GM12878 (cell line): ENCODE results near the gene ZNF804B. TPM values are rescaled to one million over a fixed set of nuclear protein-coding genes. Genes with fewer than 3 reads are reported as not detected.

ENCODE experiments used
- ATAC-seq: fragments of 200-7000 bp; cut with Tn5 transposase; 3 replicates; pipeline ENCODE4 v1.9.1; 2020; ENCODE audit warnings: mild to moderate bottlenecking, moderate library complexity
- BruUV-seq: library from RNA; stranded (reverse); fragments of 400-500 nt; replicated peaks from 2 replicates; lab custom pipeline; 2021; lab: Mats Ljungman, UMichigan
- CTCF ChIA-PET: fragments of 300-600 bp; sonication (Branson Sonifier 250); formaldehyde crosslinking; extraction: SDS; loops from one replicate; lab custom pipeline; 2021; ENCODE audit warnings: inconsistent platforms; lab: Yijun Ruan, JAX
- POLR2A ChIA-PET: fragments of 350-600 bp; formaldehyde crosslinking; extraction: SDS; loops from one replicate; lab custom pipeline; 2021; ENCODE audit warnings: inconsistent platforms; lab: Charles Lee
- RAD21 ChIA-PET: fragments of 300-600 bp; sonication (Branson Sonifier 250); formaldehyde crosslinking; loops from one replicate; lab custom pipeline; 2023; ENCODE audit warnings: antibody characterized with exemption; ENCODE audit not compliant: unreplicated experiment; lab: Charles Lee
- SMC1A ChIA-PET: fragments of 300-600 bp; sonication (Branson Sonifier 250); formaldehyde crosslinking; loops from one replicate; lab custom pipeline; 2023; ENCODE audit not compliant: unreplicated experiment, uncharacterized antibody; lab: Charles Lee
- DNase-seq: peaks from one replicate; pipeline ENCODE4 v3.0.0-alpha.2; 2011; ENCODE audit warnings: low read depth, low spot score
- FAIRE-seq: peaks from 3 replicates; lab custom pipeline; 2011; peaks lifted over from hg19 to GRCh38; lab: Jason Lieb, UNC
- H2AFZ ChIP-seq: 2 replicates; pipeline ENCODE4 v1.6.0; 2011; ENCODE audit warnings: low read depth, low read length, control low read depth; ENCODE audit not compliant: control insufficient read depth
- H3K27ac ChIP-seq: 2 replicates; pipeline ENCODE4 v1.5.1; 2011; ENCODE audit warnings: control low read depth; ENCODE audit not compliant: control insufficient read depth, insufficient read depth
- H3K27me3 ChIP-seq, 2 experiments: replicated peaks in 1 of 2; 2 replicates each; pipeline versions ENCODE4 v1.6.0 to v1.6.1; 2011; ENCODE audit warnings: low read length in 1 of 2; ENCODE audit not compliant: control insufficient read depth in 2 of 2, insufficient read depth in 2 of 2
- H3K36me3 ChIP-seq, 2 experiments: 2 replicates each; pipeline ENCODE4 v1.5.1; 2011; ENCODE audit warnings: low read length in 1 of 2; ENCODE audit not compliant: control insufficient read depth in 2 of 2, insufficient read depth in 2 of 2
- H3K4me1 ChIP-seq: 2 replicates; pipeline ENCODE4 v1.6.1; 2011; ENCODE audit warnings: mild to moderate bottlenecking, low read length, moderate library complexity, mixed read lengths; ENCODE audit not compliant: control insufficient read depth, insufficient read depth
- H3K4me2 ChIP-seq: 2 replicates; pipeline ENCODE4 v1.6.0; 2011; ENCODE audit warnings: control low read depth; ENCODE audit not compliant: control insufficient read depth, insufficient read depth
- H3K4me3 ChIP-seq: fragments of 200-600 bp; sonication (generic); 2 replicates; pipeline ENCODE4 v1.5.1; 2016
- H3K79me2 ChIP-seq: 2 replicates; pipeline ENCODE4 v1.6.0; 2011; ENCODE audit warnings: low read length; ENCODE audit not compliant: control insufficient read depth, insufficient read depth
- H3K9ac ChIP-seq: 2 replicates; pipeline ENCODE4 v1.8.0; 2011; ENCODE audit warnings: low read length, control low read depth, mixed read lengths; ENCODE audit not compliant: control insufficient read depth, insufficient read depth
- H3K9me3 ChIP-seq: replicated peaks from 3 replicates; pipeline ENCODE4 v1.5.1; 2011; ENCODE audit warnings: mild to moderate bottlenecking, low read length; ENCODE audit not compliant: control insufficient read depth, insufficient read depth
- H4K20me1 ChIP-seq: 2 replicates; pipeline ENCODE4 v1.6.0; 2011; ENCODE audit not compliant: control insufficient read depth, insufficient read depth
- FOXM1 ChIP-seq: IDR thresholded peaks from 2 replicates; pipeline ENCODE4 v1.6.1; 2012; ENCODE audit warnings: low read depth, mild to moderate bottlenecking, inconsistent platforms, low read length, moderate library complexity
- IKZF1 ChIP-seq: fragments of 450-650 bp; conservative IDR thresholded peaks from 2 replicates; pipeline ENCODE4 v1.6.1; 2017; ENCODE audit warnings: antibody characterized with exemption, mild to moderate bottlenecking
- SUPT20H ChIP-seq: IDR thresholded peaks from 2 replicates; pipeline ENCODE4 v1.6.1; 2011; ENCODE audit warnings: low read depth, mild to moderate bottlenecking, low read length, moderate library complexity, borderline replicate concordance; ENCODE audit not compliant: control insufficient read depth
- WGBS: methylation state at CpG from one replicate; pipeline ENCODE4 v1.1.6; 2016; ENCODE audit warnings: low lambda C conversion rate; ENCODE audit not compliant: insufficient replicate concordance, insufficient coverage; ENCODE audit errors: missing lambda C conversion rate; 5-methylcytosine and 5-hydroxymethylcytosine counted together
- in situ Hi-C: fragments of 300-500 bp; cut with MboI; formaldehyde crosslinking; loops from 9 replicates; pipeline ENCODE4 v1.14.3; 2018; ENCODE audit warnings: mixed read lengths
- intact Hi-C: fragments of 100-400 bp; cut with micrococcal nuclease; formaldehyde crosslinking; loops from one replicate; pipeline ENCODE4 v1.14.2; 2022; ENCODE audit not compliant: unreplicated experiment
- polyA plus RNA-seq, 11 experiments: library from polyadenylated mRNA; depleted of rRNA in 4 of 11; unstranded in 6 of 11; stranded (reverse) in 5 of 11; fragments of >200 nt; fragmentation: Nextera tagmentation in 4 of 11; fragmentation: Illumina TruSeq in 1 of 11; extraction: Ambion mirVana in 4 of 11; extraction: Trizol in 1 of 11; gene quantifications; 1 replicate in 1 of 11; 2 replicates in 10 of 11; pipeline versions ENCODE4 v1.2.1 to v1.2.3, GENCODE V29; 2011 to 2016; ENCODE audit warnings: inconsistent platforms in 2 of 11, missing spikeins in 2 of 11, low read depth in 1 of 11
- total RNA-seq, 4 experiments: library from RNA; depleted of rRNA in 3 of 4; stranded (reverse); fragments of >200 nt in 3 of 4; fragmentation: Illumina TruSeq in 1 of 4; extraction: Trizol in 1 of 4; gene quantifications; 2 replicates each; pipeline versions ENCODE4 v1.2.1 to v1.2.3, GENCODE V29; 2013 to 2021
- TF ChIP-seq, protein P1 (sequence below): fragments of 450-650 bp; IDR thresholded peaks from 2 replicates; pipeline ENCODE4 v1.6.1; 2018; ENCODE audit warnings: borderline replicate concordance, mild to moderate bottlenecking; ENCODE audit not compliant: partially characterized antibody
- TF ChIP-seq, protein P2 (sequence below): fragments of 450-650 bp; formaldehyde crosslinking; IDR thresholded peaks from 2 replicates; pipeline ENCODE4 v1.5.0; 2022; ENCODE audit warnings: mild to moderate bottlenecking, missing genetic modification characterization

Gene ZNF804B
- total and polyA plus RNA-seq, 10 of the 15 experiments (the other 5 are each of a cell fraction or from before 2014, with no cell fraction given): not detected

DNA sequence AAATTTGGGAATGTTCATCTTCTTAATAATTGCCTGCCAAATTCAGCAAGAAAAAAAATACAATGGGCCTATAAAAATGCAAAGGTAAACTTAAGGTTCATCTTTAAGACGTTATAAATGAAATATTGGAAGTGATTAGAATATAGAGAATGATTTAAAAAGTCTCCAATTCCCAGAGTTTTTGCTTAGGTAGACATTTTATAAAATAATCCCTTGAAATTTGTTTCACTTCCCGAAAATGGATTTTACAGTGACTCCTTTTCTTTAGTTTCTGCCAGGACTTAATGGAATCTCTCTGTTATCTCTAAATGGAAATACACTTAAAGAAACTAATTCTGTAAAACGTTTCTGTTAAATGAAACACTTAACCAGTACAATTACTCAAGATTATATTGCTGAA is 580.2 kb downstream of the ZNF804B start:
- SMC1A ChIA-PET: no interaction called here
- H4K20me1 ChIP-seq: no peaks in the 10 kb centered on the region
- no peak for FAIRE-seq
- no TSS peak for BruUV-seq
- RAD21 ChIA-PET: no interaction called here
- in situ Hi-C loops (no loop called here), intact Hi-C loops (no loop called here)
- no peak overlapping the region for H2AFZ ChIP-seq
- CTCF ChIA-PET: no interaction called here
- H3K27me3 ChIP-seq: no peaks in the 10 kb centered on the region
- TF ChIP-seq FOXM1 (no peak), SUPT20H (no peak), IKZF1 (no peak)
- TF ChIP-seq, protein P1, sequence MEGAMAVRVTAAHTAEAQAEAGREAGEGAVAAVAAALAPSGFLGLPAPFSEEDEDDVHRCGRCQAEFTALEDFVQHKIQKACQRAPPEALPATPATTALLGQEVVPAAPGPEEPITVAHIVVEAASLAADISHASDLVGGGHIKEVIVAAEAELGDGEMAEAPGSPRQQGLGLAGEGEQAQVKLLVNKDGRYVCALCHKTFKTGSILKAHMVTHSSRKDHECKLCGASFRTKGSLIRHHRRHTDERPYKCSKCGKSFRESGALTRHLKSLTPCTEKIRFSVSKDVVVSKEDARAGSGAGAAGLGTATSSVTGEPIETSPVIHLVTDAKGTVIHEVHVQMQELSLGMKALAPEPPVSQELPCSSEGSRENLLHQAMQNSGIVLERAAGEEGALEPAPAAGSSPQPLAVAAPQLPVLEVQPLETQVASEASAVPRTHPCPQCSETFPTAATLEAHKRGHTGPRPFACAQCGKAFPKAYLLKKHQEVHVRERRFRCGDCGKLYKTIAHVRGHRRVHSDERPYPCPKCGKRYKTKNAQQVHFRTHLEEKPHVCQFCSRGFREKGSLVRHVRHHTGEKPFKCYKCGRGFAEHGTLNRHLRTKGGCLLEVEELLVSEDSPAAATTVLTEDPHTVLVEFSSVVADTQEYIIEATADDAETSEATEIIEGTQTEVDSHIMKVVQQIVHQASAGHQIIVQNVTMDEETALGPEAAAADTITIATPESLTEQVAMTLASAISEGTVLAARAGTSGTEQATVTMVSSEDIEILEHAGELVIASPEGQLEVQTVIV: no peak
- TF ChIP-seq, protein P2, sequence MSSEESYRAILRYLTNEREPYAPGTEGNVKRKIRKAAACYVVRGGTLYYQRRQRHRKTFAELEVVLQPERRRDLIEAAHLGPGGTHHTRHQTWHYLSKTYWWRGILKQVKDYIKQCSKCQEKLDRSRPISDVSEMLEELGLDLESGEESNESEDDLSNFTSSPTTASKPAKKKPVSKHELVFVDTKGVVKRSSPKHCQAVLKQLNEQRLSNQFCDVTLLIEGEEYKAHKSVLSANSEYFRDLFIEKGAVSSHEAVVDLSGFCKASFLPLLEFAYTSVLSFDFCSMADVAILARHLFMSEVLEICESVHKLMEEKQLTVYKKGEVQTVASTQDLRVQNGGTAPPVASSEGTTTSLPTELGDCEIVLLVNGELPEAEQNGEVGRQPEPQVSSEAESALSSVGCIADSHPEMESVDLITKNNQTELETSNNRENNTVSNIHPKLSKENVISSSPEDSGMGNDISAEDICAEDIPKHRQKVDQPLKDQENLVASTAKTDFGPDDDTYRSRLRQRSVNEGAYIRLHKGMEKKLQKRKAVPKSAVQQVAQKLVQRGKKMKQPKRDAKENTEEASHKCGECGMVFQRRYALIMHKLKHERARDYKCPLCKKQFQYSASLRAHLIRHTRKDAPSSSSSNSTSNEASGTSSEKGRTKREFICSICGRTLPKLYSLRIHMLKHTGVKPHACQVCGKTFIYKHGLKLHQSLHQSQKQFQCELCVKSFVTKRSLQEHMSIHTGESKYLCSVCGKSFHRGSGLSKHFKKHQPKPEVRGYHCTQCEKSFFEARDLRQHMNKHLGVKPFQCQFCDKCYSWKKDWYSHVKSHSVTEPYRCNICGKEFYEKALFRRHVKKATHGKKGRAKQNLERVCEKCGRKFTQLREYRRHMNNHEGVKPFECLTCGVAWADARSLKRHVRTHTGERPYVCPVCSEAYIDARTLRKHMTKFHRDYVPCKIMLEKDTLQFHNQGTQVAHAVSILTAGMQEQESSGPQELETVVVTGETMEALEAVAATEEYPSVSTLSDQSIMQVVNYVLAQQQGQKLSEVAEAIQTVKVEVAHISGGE (CRISPR knock-in tag): no peak
- H3K36me3 ChIP-seq: no peaks in the 10 kb centered on the region
- POLR2A ChIA-PET: no interaction called here
- no peaks in the 10 kb centered on the region for H3K4me1 ChIP-seq
- no peak overlapping the region for H3K4me2 ChIP-seq
- no peak for ATAC-seq
- H3K79me2 ChIP-seq: no peaks in the 10 kb centered on the region
- H3K9me3 ChIP-seq: no peaks in the 10 kb centered on the region
- no peak overlapping the region for H3K4me3 ChIP-seq
- H3K27ac ChIP-seq: no peak overlapping the region
- DNase-seq: no peak
- 2% methylated on average over 3 of the region's 3 CpGs for whole genome bisulfite sequencing
- no peak overlapping the region for H3K9ac ChIP-seq
